ENCODE results near the gene INPP5F.

The INPP5F gene

DNA sequence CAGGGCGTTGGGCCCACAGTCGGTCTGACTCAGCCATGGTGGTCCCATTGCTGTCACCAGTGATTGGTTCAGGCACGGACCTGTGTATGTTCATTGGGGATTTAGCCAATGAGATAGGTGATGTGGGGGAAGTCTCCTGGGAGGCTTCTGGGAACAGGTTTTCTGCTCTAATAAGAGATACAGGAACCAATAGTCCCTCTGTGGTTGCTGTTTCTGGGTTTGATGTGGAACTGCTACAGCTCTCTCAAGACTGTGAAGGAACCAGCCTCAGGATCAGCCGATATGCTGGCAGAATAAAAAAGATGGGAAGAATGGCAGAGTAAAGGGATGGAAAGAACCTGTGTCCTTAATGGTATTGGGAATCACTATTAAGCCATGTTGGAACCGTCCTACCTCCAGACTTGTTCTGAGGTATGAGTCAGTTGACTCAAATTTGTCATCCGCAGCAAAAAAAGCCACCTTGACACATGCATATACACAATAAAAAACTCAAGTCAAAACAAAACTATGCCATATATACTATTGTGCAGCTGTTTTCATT is 76.2 kb downstream of the INPP5F start:
- Mint-ChIP-seq H3K27ac (no peak overlapping the region), H3K27me3 (no peaks in the 10 kb centered on the region), H3K9me3 (ENCODE audit: low read depth) (no peaks in the 10 kb centered on the region), H3K36me3 (peaks cover 9% of the 10 kb centered on the region), H3K4me1 (ENCODE audit: low read depth) (no peaks in the 10 kb centered on the region), H3K4me3 (no peak overlapping the region)

DNA sequence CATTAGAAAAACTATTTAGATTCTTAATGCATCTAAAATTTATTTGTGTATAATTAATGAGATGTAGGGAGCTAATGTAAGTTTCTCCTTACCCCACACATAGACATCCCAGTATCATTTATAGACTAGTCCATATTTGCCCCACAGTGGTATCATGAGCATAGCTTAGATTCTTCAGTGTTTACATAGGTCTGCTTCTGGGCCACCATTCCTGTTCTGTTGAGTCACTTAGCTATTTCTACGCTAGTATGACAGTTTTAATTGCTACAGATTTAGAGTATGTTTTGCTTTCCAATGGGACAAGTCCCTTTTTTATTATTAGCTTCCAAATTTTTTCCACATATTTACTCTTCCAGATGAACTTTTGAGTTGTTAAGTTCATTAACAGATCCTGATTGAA is 77.4 kb downstream of the INPP5F start:
- Mint-ChIP-seq H3K27ac (no peak overlapping the region), H3K4me3 (no peak overlapping the region), H3K36me3 (peaks cover 9% of the 10 kb centered on the region), H3K9me3 (ENCODE audit: low read depth) (no peaks in the 10 kb centered on the region), H3K27me3 (no peaks in the 10 kb centered on the region), H3K4me1 (ENCODE audit: low read depth) (no peaks in the 10 kb centered on the region)

DNA sequence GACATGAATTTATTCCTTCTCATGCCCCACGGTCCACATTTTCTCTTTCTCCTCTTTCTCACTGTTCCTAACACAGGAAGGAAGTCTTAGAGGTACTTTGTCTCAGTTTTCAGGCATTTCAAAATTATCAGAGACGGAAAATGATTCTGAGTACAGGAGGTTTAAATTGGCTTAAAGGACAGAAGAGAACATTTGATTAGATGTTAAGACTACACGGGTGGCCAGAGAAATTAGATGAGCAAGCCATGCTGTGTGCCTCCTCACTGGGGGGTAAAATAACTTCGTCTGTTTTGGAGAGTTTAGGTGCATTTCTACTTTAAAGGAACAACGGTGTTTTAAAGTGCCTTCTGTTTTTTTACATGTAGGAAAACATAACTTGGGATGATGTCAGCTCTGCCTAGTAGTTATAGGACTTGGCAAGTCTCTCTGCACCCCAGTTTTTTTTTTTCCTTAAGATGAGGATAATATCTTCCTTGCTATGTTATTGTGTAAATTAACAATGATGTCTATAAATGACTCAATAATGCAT is 79.9 kb downstream of the INPP5F start:
- Mint-ChIP-seq H3K27me3 (no peaks in the 10 kb centered on the region), H3K9me3 (ENCODE audit: low read depth) (no peaks in the 10 kb centered on the region), H3K4me3 (no peak overlapping the region), H3K4me1 (ENCODE audit: low read depth) (no peaks in the 10 kb centered on the region), H3K27ac (no peak overlapping the region), H3K36me3 (peaks cover 9% of the 10 kb centered on the region)

DNA sequence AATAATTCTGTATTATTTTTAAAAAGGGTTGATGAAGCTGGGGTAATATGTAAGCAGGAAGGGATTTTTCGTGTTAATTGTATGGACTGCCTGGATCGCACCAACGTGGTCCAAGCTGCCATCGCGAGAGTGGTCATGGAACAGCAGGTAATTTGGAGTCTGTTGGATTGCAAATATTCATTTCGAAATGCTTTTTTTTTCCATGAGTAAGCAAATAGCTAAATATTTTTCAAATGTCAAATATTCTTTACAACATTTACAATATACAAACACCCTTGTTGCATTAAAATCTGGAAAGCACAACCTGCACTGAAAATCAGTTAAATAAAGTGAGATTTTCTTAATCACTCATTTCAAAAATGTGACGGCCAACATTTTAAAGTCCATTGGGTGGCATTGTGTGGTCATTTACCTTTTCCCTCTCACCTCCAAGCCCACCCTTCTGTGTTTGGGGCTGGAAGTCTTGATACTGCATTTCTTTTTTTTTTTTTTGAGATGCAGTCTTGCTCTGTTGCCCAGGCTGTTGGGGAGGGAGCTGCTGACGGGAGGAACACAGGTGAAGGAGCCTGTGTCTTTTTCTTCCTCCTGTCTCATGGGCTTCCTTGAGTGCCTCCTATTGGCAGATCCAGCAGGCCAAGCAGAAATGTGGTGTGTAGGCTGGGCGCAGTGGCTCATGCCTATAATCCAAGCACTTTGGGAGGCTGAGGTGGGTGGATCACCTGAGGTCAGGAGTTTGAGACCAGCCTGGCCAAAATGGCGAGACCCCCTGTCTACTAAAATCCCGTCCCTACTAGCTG is 80.7 kb downstream of the INPP5F start:
- H3K27ac Mint-ChIP-seq: no peak overlapping the region
- H3K9me3 Mint-ChIP-seq (ENCODE audit: low read depth): no peaks in the 10 kb centered on the region
- H3K27me3 Mint-ChIP-seq: no peaks in the 10 kb centered on the region
- no peaks in the 10 kb centered on the region for H3K4me1 Mint-ChIP-seq (ENCODE audit: low read depth)
- H3K36me3 Mint-ChIP-seq: peaks cover 9% of the 10 kb centered on the region
- H3K4me3 Mint-ChIP-seq: no peak overlapping the region

DNA sequence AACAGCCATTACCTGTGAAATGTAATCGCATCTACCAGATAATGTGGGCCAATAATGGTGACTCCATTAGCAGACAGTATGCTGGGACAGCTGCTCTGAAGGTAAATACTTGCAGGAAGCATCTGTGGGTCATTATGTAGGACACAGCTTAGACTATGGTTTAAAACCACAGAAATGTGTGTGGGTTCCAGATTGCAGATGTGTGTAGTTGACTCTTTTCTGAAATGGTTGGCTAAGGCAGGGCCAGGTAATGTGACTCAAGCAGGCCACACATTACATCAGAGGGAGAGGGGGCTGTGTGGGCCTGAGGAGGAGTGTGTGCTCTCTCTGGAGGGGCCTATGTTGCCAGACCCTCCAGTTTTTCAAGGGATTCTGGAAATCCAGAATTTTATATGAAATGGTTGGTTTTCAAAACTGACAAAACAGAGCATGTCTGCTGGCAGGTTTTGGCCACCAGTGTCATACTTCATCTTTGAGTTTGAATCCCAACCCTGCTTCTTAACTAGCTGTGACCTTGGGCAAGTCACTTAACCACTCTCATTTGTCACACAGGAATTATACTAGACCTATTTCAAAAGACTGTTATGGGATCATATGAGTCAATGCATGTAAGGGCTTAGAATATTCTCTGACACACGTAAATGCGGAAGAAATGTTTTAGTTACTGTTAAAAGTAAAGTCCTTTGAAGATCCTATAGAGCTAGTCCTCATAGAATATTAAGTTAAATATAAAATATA is 82.3 kb downstream of the INPP5F start:
- no peak overlapping the region for H3K27ac Mint-ChIP-seq
- H3K27me3 Mint-ChIP-seq: no peaks in the 10 kb centered on the region
- no peaks in the 10 kb centered on the region for H3K9me3 Mint-ChIP-seq (ENCODE audit: low read depth)
- H3K4me1 Mint-ChIP-seq (ENCODE audit: low read depth): no peaks in the 10 kb centered on the region
- peaks cover 11% of the 10 kb centered on the region for H3K36me3 Mint-ChIP-seq
- no peak overlapping the region for H3K4me3 Mint-ChIP-seq

DNA sequence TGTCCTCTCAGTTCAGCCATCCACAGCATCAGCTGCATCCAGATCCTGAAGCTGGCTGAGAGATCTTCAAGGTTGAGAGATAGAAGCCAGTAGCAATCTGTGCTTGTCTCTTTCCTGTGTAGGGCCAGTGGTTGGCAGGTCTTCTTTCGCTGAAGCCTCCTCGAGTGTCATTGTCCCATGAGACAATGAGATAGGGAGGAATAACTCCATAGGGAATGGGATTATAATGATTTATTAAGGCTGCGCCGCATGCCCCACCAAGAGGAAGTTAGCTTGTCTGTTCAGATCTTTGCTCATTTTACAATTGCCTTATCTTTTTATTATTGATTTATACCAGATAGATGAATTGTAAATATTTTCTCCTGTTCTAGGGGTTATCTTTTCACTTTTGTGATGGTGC is 85.3 kb downstream of the INPP5F start:
- H3K4me3 Mint-ChIP-seq: no peak overlapping the region
- no peaks in the 10 kb centered on the region for H3K4me1 Mint-ChIP-seq (ENCODE audit: low read depth)
- no peaks in the 10 kb centered on the region for H3K27me3 Mint-ChIP-seq
- H3K9me3 Mint-ChIP-seq (ENCODE audit: low read depth): no peaks in the 10 kb centered on the region
- no peak overlapping the region for H3K27ac Mint-ChIP-seq
- peaks cover 11% of the 10 kb centered on the region for H3K36me3 Mint-ChIP-seq

DNA sequence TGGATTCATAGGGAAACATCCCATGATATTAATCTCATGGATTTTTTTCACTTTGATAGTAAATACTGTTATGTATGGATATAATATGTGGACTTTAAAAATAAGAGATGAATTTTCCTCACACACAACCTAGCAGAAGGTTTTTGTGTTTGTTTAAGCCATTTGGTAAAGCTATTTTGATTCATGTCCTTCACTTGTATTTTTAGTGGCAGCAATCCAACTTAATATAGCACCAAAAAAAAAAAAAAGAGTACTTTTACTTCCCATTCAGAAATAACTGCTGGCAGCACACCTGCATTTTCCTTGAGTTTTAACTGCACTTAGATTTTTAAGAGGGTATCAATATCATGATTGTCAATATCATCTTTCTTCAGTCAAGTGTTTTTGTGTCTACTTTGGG is 86.8 kb downstream of the INPP5F start:
- no peaks in the 10 kb centered on the region for H3K27me3 Mint-ChIP-seq
- H3K27ac Mint-ChIP-seq: no peak overlapping the region
- peaks cover 13% of the 10 kb centered on the region for H3K36me3 Mint-ChIP-seq
- no peaks in the 10 kb centered on the region for H3K9me3 Mint-ChIP-seq (ENCODE audit: low read depth)
- no peaks in the 10 kb centered on the region for H3K4me1 Mint-ChIP-seq (ENCODE audit: low read depth)
- H3K4me3 Mint-ChIP-seq: no peak overlapping the region

DNA sequence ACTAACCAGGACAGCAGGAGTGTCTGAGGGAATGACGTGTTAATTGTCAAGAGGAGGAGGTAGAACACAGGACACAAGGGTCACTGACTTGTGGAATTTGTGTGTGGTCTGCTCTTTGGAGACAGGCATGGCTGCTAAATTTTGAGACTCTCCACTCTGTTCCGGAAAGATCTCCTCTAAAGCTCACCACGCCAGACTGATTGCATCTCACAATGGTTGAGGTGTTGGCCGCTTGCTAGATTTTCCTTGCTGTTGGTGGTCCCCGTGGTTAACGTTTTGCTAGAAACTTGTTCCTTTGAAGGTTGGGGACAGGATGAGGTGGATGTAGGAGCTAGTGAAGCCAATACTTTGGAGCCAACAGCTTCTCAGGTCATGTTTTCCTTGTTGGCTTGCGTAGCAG is 89.8 kb downstream of the INPP5F start:
- Mint-ChIP-seq H3K4me1 (ENCODE audit: low read depth) (no peaks in the 10 kb centered on the region), H3K27ac (no peak overlapping the region)

DNA sequence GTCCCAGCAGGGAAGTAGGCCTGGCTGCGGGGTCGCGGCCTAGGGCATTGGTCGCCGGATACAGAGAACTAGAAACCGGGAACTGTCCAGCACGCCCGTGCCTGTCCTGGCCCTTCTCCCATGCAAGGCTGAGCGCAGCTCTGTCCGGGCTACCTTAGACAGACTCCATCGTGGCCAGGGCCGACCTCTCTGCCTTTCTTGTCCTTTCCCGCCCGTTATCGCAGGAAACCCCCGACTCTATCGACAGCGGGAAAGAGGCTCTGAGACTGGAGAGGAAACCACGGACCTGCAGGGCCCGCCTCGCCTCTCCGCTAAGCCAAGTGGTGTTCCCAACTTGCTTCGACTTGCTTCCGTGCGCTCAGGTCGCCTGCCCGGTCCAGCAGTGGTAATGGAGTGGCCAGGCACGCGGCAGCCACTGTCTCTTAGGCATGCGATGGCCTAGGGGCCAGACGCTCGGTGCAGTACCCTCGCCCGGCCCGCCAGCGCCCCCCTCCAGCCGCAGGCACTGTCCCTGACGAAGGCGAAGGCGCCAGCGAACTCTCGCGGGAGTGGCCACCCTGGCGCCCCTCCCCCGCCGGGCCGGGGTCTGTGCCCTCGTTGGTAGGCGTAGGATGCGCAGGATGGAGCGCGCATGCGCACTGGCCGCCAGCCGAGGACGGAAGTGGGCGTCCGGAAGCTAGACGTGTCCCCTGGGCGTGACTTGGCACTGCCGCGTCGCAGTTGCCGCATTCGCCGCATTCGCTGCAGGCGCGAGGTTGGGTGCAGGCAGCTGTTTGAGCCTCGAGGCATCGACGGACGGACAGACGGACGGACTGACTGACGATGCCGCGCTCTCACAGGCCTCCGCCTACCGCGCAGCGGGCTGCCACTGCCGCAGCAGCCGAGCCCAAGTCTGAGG is 92.4 kb downstream of the INPP5F start:
- peaks cover 8% of the 10 kb centered on the region for H3K36me3 Mint-ChIP-seq
- H3K27me3 Mint-ChIP-seq: no peaks in the 10 kb centered on the region
- no peaks in the 10 kb centered on the region for H3K4me1 Mint-ChIP-seq (ENCODE audit: low read depth)
- no peak overlapping the region for H3K4me3 Mint-ChIP-seq
- no peaks in the 10 kb centered on the region for H3K9me3 Mint-ChIP-seq (ENCODE audit: low read depth)
- H3K27ac Mint-ChIP-seq: no peak overlapping the region

More for the DNA sequence above, 89.8 kb downstream of the INPP5F start:
- no peaks in the 10 kb centered on the region for H3K9me3 Mint-ChIP-seq (ENCODE audit: low read depth)
- H3K36me3 Mint-ChIP-seq: peaks cover 11% of the 10 kb centered on the region
- no peaks in the 10 kb centered on the region for H3K27me3 Mint-ChIP-seq
- no peak overlapping the region for H3K4me3 Mint-ChIP-seq

DNA sequence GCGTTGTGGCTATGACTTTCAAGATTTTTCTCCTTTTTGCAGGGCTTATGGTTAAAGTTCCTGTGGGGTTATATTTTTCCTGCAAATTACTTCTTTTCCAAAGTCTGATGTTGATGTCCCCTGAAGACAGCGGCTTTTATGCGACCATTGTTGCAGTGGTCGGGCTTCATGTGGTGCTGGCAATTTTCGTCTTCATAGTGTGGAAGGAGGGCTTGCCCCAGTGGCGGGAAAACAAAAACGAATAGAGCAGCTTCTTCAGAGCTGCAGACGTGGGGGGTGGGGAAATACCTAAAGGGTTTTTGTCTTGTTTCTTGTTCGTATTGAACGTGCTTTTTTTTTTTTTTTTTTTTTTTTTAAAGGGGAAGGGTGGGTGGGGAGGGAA is 93.0 kb downstream of the INPP5F start:
- H3K27me3 Mint-ChIP-seq: no peaks in the 10 kb centered on the region

DNA sequence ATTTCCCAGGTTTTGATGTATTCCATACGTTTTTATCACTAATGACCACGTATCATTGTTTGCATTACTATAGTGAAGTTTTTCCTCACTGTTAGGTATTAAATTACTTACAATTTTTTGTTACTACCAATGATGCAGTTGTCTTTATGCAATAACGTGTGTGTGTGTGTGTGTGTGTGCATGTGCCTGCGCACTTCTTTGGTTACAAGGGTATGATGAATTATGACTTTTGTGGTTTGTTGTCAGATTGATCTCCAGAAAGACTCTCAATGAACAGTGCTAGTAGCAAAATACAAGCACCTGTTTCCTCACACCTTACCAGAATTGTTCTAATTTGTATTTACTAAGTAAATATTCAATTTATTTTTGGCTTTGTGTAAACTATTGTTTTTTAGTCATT is 95.3 kb downstream of the INPP5F start:
- no peak overlapping the region for H3K27ac Mint-ChIP-seq
- H3K27me3 Mint-ChIP-seq: no peaks in the 10 kb centered on the region
- H3K4me3 Mint-ChIP-seq: no peak overlapping the region
- no peaks in the 10 kb centered on the region for H3K4me1 Mint-ChIP-seq (ENCODE audit: low read depth)
- H3K36me3 Mint-ChIP-seq: peaks cover 2% of the 10 kb centered on the region
- no peaks in the 10 kb centered on the region for H3K9me3 Mint-ChIP-seq (ENCODE audit: low read depth)

More for the DNA sequence above, 93.0 kb downstream of the INPP5F start:
- H3K4me3 Mint-ChIP-seq: no peak overlapping the region
- no peaks in the 10 kb centered on the region for H3K9me3 Mint-ChIP-seq (ENCODE audit: low read depth)
- no peaks in the 10 kb centered on the region for H3K4me1 Mint-ChIP-seq (ENCODE audit: low read depth)
- no peak overlapping the region for H3K27ac Mint-ChIP-seq
- H3K36me3 Mint-ChIP-seq: peaks cover 8% of the 10 kb centered on the region

DNA sequence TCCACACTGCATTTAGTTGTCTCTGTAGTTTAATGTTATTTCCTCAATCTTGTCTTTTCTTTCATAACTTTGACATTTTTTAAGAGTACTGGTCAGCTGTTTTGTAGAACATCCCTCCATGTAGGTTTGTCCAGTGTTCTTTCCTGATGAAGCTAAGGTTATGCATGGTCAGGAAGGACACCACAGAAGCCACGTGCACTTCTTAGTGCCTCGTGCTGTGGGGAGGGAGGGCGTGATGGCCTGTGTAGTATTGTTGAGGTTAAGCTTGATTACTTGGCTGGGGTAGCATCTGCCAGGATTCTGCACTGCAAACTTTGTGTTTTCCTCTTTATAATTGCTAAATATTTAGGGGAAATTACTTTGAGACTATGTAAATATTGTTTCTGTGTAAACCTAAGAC is 98.4 kb downstream of the INPP5F start:
- no peaks in the 10 kb centered on the region for H3K27me3 Mint-ChIP-seq
- H3K4me1 Mint-ChIP-seq (ENCODE audit: low read depth): no peaks in the 10 kb centered on the region
- no peak overlapping the region for H3K4me3 Mint-ChIP-seq
- peaks cover 3% of the 10 kb centered on the region for H3K36me3 Mint-ChIP-seq
- no peaks in the 10 kb centered on the region for H3K9me3 Mint-ChIP-seq (ENCODE audit: low read depth)
- H3K27ac Mint-ChIP-seq: no peak overlapping the region

DNA sequence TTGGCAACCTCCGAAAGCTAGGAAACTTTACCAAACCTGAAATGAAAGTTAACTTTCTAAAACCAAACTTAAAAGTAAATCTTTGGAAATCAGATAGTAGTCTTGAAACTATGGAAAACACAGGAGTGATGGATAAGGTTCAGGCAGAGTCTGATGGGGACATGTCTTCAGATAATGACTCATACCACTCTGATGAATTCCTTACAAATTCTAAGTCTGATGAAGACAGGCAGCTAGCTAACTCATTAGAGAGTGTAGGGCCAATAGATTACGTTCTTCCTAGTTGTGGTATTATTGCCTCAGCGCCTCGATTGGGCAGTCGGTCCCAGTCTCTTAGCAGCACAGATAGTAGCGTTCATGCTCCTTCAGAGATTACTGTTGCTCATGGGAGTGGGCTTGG is 100.9 kb downstream of the INPP5F start:
- no peaks in the 10 kb centered on the region for H3K4me1 Mint-ChIP-seq (ENCODE audit: low read depth)
- peak overlapping the region; percentile 61 for H3K27ac Mint-ChIP-seq
- H3K4me3 Mint-ChIP-seq: no peak overlapping the region
- no peaks in the 10 kb centered on the region for H3K27me3 Mint-ChIP-seq
- H3K9me3 Mint-ChIP-seq (ENCODE audit: low read depth): no peaks in the 10 kb centered on the region
- H3K36me3 Mint-ChIP-seq: peaks cover 3% of the 10 kb centered on the region

DNA sequence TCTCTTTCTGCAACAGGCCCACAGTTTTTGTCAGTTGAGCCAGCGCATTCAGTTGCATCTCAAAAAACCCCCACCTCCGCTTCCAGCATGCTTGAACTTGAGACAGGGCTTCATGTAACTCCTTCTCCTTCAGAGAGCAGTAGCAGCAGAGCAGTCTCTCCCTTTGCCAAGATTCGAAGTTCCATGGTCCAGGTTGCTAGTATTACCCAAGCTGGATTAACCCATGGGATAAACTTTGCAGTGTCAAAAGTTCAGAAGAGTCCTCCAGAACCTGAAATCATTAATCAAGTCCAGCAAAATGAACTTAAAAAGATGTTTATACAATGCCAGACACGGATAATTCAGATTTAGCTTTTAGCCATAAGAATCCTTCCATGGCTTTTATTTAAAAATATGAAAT is 101.6 kb downstream of the INPP5F start:
- Mint-ChIP-seq H3K36me3 (peaks cover 3% of the 10 kb centered on the region), H3K9me3 (ENCODE audit: low read depth) (no peaks in the 10 kb centered on the region), H3K4me3 (no peak overlapping the region), H3K4me1 (ENCODE audit: low read depth) (no peaks in the 10 kb centered on the region), H3K27me3 (no peaks in the 10 kb centered on the region), H3K27ac (peak overlapping the region; percentile 61)

All from activated naive CD8-positive, alpha-beta T cell (primary cell).